Fibroblast of mammary gland (primary cell): Measurements from ENCODE around the gene ZNF557.

Experiments used
- DNase-seq: peaks from one replicate; pipeline ENCODE4 v3.0.0-alpha.2; 2010; ENCODE audit warnings: low read depth
- H3K4me3 ChIP-seq: 2 replicates; pipeline ENCODE4 v1.5.1; 2011; ENCODE audit warnings: low read depth, mild to moderate bottlenecking, low read length, moderate library complexity; ENCODE audit not compliant: control insufficient read depth
- TF ChIP-seq, protein P1 (sequence below): conservative IDR thresholded peaks from 2 replicates; pipeline ENCODE4 v1.5.1; 2011; ENCODE audit warnings: low read depth, low read length, inconsistent platforms; ENCODE audit not compliant: control insufficient read depth, insufficient read depth

The ZNF557 gene

DNA sequence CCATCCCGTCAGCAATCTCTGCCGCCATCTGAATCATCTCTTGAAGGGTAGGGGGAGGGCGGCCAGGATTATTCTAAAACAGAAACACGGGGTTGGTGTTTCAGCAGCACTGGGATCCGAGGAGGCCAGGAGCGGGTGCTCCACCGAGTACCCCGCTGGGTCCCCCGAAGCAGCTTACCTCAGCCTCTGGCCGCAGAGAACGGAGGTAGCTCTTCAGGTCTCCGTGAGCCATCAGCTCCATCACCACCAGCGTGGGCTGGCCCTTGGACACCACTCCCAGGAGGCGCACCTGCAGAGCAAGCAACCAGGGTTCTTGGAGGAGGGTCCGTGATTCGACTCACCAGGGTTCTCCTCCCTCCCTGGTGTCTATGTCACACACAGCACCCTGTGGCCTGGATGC is 53.2 kb downstream of the ZNF557 start:
- H3K4me3 ChIP-seq, result no peak overlapping the region
- DNase-seq, result no peak
- TF ChIP-seq, protein P1, sequence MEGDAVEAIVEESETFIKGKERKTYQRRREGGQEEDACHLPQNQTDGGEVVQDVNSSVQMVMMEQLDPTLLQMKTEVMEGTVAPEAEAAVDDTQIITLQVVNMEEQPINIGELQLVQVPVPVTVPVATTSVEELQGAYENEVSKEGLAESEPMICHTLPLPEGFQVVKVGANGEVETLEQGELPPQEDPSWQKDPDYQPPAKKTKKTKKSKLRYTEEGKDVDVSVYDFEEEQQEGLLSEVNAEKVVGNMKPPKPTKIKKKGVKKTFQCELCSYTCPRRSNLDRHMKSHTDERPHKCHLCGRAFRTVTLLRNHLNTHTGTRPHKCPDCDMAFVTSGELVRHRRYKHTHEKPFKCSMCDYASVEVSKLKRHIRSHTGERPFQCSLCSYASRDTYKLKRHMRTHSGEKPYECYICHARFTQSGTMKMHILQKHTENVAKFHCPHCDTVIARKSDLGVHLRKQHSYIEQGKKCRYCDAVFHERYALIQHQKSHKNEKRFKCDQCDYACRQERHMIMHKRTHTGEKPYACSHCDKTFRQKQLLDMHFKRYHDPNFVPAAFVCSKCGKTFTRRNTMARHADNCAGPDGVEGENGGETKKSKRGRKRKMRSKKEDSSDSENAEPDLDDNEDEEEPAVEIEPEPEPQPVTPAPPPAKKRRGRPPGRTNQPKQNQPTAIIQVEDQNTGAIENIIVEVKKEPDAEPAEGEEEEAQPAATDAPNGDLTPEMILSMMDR, result no peak

DNA sequence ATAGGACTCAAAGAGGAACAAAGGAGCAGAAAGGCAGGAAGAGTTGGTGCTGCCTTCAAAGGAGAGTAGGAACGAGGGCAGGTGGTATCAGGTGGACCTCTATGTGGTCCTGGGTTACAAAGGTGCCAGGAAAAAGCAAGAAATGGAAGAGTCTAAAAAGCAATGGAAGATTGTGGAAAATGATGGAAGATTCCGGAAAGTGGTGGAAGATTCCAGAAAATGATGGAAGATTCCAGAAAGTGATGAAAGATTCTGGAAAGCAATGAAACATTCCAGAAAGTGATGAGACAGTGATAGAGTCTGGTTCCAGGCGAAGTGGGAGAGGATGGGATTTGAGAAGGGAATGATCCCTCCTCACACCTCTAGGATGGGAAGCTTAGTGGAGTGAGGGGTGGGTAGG is 55.3 kb downstream of the ZNF557 start:
- DNase-seq, result no peak
- no peak overlapping the region for H3K4me3 ChIP-seq
- TF ChIP-seq, protein P1, result no peak

DNA sequence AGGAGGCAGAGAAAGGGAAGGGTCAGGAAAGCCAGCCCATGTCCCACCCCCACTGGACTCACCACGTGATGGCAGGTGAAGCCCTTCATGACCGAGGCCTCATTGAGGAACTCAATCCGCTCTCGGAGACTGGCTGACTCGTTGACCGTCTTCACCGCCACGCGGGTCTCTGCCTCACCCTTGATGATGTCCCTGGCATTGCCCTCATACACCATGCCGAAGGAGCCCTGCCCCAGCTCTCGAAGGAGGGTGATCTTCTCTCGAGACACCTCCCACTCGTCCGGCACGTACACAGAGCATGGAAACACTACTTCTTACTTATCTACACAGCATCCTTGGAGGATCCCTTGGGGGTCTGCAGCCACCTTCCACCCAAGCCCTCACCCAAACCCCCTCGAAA is 55.7 kb downstream of the ZNF557 start:
- no peak overlapping the region for H3K4me3 ChIP-seq
- no peak for DNase-seq
- TF ChIP-seq, protein P1, result no peak

DNA sequence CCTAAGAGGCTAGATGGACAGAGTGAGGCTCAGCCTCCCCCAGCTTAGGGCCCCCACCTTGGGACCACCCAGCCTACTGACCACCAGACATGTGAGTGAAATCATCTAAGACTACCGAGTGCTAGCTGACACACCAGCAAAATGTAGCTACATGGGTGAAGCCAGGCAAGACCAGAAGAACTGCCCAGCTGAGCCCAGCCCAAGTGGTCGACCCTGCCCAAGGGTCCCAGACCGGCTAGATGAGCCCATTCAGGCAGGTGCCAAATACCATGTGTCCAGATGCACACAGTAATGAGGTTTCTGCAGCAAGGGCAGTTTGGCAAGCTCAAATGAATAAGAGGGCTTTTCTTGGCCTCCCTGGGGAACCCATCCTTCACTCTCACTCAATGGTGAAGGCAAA is 56.6 kb downstream of the ZNF557 start:
- DNase-seq, result no peak
- H3K4me3 ChIP-seq, result no peak overlapping the region
- TF ChIP-seq, protein P1, result no peak

DNA sequence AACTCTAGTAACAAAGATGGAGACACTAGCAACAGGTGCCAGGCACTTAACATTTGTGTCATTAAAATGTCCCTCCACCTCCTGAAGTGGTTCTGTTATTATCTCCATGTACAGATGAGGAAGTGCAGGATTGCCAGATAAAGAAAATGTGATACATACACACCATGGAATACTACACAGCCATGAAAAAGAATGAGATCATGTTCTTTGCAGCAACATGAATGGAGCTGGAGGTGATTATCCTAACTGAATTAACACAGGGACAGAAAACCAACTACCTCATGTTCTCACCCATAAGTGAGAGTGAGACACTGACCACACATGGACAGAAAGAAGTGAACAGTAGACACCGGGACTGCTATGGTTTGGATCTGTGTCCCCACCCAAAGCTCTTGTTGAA is 60.5 kb downstream of the ZNF557 start:
- no peak overlapping the region for H3K4me3 ChIP-seq
- no peak for DNase-seq
- TF ChIP-seq, protein P1, result no peak

DNA sequence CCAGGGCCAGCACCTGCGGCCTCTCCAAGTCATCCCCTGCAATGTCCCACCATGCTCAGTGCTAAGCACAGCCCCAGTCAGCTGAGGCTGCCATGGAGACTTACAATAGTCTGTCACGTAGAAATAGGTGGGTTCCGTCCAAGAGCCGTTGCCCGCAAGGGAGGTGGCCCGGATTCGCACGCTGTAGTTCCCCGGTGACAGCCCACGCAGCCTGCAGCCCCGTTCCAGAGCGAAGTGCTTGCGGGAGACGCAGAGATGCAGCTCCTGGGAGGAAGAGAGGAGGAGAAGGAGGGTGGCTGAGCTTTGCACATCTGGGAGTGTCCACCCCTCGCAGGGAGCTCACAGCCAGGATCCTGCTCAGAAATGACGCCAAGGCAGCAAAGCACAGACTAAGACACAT is 62.6 kb downstream of the ZNF557 start:
- TF ChIP-seq, protein P1, result no peak
- DNase-seq, result no peak
- H3K4me3 ChIP-seq, result no peak overlapping the region

DNA sequence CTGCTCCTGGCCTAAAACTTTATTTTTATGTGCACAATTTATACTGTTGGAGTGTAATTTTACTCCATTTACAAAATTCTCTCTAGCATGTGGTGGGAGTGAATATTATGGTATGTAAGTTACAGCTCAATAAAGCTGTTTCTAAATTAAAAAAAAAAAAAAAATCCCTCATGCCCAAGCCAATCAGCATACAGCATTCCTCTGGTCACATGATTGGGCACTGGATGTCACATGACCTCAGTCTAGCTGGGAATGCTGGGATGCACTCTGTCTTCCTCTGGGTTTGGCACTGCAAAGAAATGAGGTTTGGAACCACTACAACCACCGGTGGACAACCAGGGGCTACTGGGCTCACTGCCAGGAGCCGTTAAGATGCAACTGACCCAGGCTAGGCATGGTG is 67.6 kb downstream of the ZNF557 start:
- peak; percentile 3 for DNase-seq
- TF ChIP-seq, protein P1, result no peak
- H3K4me3 ChIP-seq, result no peak overlapping the region
